Astrocyte of the hippocampus (primary cell): ENCODE measurements around the gene LIMK2.

Experiments
- DNase-seq: peaks from one replicate; pipeline ENCODE4 v3.0.0; 2011; ENCODE audit warnings: low read depth, low spot score

LIMK2 gene

GRCh38 chr22:31272522-31273446 lies 60.7 kb downstream of the LIMK2 start:
- DNase-seq, result peak; percentile 79

DNA sequence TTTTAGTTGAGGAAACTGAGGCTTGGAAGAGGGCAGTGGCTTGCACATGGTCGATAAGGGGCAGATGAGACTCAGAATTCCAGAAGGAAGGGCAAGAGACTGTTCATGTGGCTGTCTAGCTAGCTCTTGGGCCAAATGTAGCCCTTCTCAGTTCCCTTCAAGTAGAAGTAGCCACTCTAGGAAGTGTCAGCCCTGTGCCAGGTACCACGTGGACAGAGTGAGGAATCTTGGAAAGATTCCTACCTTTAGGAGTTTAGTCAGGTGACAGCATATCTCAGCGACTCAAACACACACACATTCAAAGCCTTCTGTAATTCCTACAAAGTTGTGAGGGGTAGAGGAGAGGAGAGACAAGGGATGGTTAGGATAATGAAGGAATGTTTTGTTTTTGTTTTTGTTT lies 61.9 kb downstream of the LIMK2 start:
- DNase-seq, result no peak

DNA sequence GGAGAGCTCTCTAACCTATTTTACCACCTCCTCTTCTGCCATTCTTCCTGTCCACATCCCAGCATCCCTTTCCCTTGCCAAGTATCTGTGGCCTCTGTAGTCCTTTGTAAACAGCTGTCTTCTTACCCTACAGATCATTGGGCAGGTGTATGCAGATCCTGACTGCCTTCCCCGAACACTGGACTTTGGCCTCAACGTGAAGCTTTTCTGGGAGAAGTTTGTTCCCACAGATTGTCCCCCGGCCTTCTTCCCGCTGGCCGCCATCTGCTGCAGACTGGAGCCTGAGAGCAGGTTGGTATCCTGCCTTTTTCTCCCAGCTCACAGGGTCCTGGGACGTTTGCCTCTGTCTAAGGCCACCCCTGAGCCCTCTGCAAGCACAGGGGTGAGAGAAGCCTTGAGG lies 62.9 kb downstream of the LIMK2 start:
- no peak for DNase-seq

DNA sequence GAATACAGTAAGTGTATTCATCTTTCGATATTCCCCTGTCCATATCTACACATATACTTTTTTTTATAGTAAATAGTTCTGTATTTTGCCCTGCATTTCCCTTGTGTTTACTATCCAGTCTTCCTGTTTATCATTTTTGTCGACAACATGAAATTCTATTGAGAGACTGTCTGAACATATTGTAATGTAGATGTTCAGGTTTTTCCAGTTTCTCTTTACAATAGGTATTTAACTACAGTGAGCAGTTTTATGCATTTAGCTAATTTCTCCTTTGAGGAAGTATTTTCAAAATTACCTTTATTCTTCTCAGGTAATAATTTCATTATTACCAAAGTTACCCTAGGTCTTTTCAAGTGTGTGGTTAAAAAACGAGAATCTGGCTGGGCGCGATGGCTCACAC lies 63.5 kb downstream of the LIMK2 start:
- DNase-seq, result no peak

GRCh38 chr22:31276426-31277167 lies 64.5 kb downstream of the LIMK2 start:
- no peak for DNase-seq

GRCh38 chr22:31277741-31278140 lies 65.6 kb downstream of the LIMK2 start:
- DNase-seq, result no peak

DNA sequence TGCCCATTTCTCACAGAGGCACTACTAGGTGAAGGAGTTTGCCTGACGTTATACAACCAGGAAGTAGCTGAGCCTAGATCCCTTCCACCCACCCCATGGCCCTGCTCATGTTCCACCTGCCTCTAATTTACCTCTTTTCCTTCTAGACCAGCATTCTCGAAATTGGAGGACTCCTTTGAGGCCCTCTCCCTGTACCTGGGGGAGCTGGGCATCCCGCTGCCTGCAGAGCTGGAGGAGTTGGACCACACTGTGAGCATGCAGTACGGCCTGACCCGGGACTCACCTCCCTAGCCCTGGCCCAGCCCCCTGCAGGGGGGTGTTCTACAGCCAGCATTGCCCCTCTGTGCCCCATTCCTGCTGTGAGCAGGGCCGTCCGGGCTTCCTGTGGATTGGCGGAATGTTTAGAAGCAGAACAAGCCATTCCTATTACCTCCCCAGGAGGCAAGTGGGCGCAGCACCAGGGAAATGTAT lies 66.1 kb downstream of the LIMK2 start:
- DNase-seq, result no peak

DNA sequence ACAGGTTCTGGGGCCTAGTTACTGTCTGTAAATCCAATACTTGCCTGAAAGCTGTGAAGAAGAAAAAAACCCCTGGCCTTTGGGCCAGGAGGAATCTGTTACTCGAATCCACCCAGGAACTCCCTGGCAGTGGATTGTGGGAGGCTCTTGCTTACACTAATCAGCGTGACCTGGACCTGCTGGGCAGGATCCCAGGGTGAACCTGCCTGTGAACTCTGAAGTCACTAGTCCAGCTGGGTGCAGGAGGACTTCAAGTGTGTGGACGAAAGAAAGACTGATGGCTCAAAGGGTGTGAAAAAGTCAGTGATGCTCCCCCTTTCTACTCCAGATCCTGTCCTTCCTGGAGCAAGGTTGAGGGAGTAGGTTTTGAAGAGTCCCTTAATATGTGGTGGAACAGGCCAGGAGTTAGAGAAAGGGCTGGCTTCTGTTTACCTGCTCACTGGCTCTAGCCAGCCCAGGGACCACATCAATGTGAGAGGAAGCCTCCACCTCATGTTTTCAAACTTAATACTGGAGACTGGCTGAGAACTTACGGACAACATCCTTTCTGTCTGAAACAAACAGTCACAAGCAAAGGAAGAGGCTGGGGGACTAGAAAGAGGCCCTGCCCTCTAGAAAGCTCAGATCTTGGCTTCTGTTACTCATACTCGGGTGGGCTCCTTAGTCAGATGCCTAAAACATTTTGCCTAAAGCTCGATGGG lies 66.7 kb downstream of the LIMK2 start:
- no peak for DNase-seq

- DNase-seq, result no peak
Observed at GRCh38 chr22:31279327-31279669, 67.2 kb downstream of the LIMK2 start.

- DNase-seq, result no peak
Observed at GRCh38 chr22:31279821-31280505, 67.9 kb downstream of the LIMK2 start.

DNA sequence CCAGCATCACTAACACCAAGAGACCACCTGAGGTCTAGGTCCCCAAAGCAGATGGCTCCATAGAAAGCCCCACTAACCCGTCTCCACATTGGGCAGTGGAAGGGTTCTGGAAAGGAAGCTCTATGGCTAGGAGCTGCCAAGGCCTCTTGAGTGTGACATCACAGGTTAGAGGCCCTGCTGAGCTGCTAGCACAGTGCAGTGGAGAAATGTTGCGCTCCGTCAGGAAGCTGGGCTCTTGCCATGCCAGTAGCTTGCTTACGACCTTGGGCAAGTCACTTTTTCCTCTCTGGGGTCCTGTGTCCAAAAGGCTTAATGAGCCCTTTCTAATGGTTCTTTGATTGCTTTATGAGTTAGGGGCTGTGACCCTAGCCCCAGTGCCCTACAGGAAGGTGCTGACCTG lies 69.6 kb downstream of the LIMK2 start:
- no peak for DNase-seq

GRCh38 chr22:31282748-31283468 lies 70.8 kb downstream of the LIMK2 start:
- no peak for DNase-seq

DNA sequence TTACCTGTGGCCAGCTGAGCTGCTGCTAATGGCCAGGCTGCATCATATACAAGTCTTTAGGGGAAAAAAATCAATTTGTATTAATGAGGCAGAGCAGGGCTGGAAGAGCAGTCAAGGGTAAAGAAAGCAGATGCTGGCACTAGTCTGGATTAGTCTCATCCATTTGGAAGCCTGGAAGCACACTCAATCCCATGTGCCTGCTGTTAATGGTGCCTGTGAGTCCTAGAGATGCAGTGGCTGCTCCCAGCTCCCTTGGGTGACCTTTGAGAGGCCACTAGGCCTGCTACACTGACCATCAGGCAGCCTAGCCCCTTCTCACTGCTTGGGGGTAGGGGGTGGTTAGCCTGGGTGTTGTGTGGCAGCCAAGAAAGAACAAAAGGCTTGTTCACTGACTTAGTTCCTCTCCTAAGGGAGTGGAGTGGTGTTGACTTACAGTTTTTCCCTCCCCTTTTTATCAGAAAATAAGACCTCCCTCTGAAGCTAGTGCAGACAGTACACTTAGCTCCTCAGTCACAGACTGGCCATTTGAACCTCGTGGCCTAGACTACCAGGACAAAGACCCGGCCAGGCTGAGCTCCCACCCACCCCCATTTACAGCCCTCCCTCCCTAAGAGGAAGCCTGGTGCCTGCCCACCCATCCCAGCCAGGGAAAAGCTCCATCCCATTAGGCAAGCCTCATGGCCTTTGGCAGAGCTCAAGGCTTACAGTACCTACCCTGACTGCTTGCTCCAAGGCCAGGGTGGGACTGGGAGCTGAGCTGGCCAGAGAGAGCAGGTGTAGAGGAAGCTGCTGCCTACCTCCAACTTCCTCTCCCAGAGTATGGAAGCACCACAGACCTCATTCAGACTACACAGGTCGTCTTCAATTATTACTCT lies 72.4 kb downstream of the LIMK2 start:
- no peak for DNase-seq

DNA sequence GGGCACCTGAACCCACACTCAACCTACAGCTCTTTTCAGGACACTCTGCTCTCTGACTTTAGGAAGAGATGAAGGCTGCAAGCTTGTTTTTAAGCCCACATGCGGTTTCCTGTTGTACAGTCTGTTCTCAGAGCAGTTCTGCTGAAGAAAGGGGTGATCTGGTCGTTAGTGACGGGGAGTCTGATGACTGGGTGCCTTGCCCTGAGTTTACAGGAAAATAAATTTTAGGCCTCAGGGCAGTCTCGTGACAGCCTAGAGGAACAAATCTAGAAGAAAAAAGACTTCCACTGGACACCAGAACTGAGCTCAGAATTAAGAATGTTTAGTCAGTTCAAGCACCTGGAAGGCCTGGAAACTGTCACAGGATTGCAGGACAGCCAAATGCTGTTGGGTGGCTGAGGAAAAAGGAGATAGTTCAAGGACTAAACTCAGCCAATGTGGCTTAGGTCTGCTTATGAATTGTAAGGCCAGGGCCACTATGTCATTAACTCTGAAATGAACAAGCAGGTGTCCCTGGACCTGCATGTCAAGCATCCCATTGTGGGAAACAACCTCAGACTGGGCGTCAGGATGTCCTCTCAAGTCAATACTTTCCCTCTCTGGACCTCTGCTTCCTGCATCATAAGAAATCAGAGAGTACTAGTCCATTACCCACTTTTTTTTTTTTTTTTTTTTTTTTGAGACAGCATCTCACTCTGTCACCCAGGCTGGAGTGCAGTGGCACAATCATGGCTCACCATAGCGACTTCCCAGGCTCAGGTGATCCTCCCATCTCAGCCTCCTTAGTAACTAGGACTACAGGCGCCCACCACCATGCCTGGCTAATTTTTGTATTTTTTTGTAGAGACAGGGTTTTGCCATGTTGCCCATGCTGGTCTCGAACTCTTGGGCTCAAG lies 74.5 kb downstream of the LIMK2 start:
- DNase-seq, result no peak

- DNase-seq, result no peak
Observed at GRCh38 chr22:31287818-31288495, 75.9 kb downstream of the LIMK2 start.

DNA sequence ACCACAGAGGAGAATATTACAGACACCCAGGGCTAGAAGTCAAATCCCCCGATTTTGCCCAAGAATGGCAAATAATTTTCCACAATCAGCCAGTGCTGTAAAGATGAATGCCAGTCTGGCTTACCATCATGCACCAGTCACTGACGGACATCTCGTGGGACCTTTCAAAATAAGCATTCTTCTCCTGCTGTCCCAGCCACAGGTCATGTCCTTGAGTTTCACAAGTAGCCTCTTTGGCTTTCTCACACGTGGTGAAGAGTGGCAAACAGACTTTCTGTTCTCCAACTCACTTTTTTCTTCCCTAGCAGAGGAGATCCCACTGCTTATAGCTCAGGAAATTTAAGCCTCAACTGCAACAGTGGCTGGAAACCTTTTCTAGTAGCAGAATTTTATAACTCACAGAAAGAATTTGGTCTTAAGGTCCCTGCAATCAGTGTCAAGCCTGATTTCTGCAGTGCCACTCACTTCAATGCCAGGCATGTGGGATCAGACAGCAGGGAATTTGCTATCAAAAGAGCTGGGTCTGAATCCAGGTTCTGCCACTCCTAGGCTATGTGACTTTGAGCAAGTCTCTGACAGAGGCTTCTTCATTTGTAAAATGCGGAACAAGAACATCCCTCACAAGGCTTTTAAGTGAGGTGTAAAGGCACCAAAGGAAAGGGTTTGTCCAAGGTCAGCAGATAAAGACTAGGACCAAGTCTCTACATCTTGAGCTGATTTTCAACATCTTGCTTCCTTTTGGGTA lies 76.6 kb downstream of the LIMK2 start:
- DNase-seq, result no peak

GRCh38 chr22:31289344-31289743 lies 77.2 kb downstream of the LIMK2 start:
- DNase-seq, result no peak
